PC-9 (cell line): ENCODE data around the gene ITSN1. TPM values are rescaled to one million over a fixed set of nuclear protein-coding genes. Genes with fewer than 3 reads are reported as not detected.

ENCODE experiments used
- BruUV-seq: library from RNA; stranded (reverse); fragments of 400-500 nt; replicated peaks from 2 replicates; lab custom pipeline; 2021; lab: Mats Ljungman, UMichigan
- CTCF ChIA-PET: fragments of 300-600 bp; sonication (Branson Sonifier 250); formaldehyde crosslinking; loops from one replicate; lab custom pipeline; 2022; ENCODE audit warnings: antibody characterized with exemption; lab: Charles Lee
- POLR2A ChIA-PET: fragments of 300-600 bp; sonication (Branson Sonifier 250); formaldehyde crosslinking; loops from one replicate; lab custom pipeline; 2022; ENCODE audit warnings: antibody characterized with exemption; ENCODE audit not compliant: unreplicated experiment; lab: Charles Lee
- DNase-seq, 2 experiments: peaks; one replicate each; pipeline versions ENCODE4 v3.0.0 to v3.0.0-alpha.2; 2015 to 2022; ENCODE audit warnings: mixed read lengths in 1 of 2
- H2AFZ ChIP-seq: fragments of 200-600 bp; sonication (generic); 2 replicates; pipeline ENCODE4 v1.8.1; 2017; ENCODE audit warnings: antibody characterized with exemption
- H3F3A ChIP-seq: fragments of 200-600 bp; sonication (generic); 2 replicates; pipeline ENCODE4 v1.8.1; 2017; ENCODE audit warnings: antibody characterized with exemption, mild to moderate bottlenecking, low read depth; ENCODE audit not compliant: insufficient read depth
- H3K27ac ChIP-seq: fragments of 200-600 bp; sonication (generic); 2 replicates; pipeline ENCODE4 v1.6.1; 2016; ENCODE audit warnings: mixed run types
- H3K27me3 ChIP-seq: fragments of 200-600 bp; sonication (generic); 2 replicates; pipeline ENCODE4 v1.6.1; 2016; ENCODE audit warnings: low read depth, mixed run types; ENCODE audit not compliant: insufficient read depth
- H3K36me3 ChIP-seq: fragments of 200-600 bp; sonication (generic); 2 replicates; pipeline ENCODE4 v1.6.1; 2016; ENCODE audit warnings: low read depth, mixed run types
- H3K4me1 ChIP-seq: fragments of 200-600 bp; sonication (generic); replicated peaks from 2 replicates; pipeline ENCODE4 v1.6.1; 2016; ENCODE audit warnings: mixed run types; ENCODE audit not compliant: insufficient read depth
- H3K4me2 ChIP-seq: fragments of 200-600 bp; sonication (generic); 2 replicates; pipeline ENCODE4 v1.6.1; 2017; ENCODE audit warnings: mixed run types
- H3K4me3 ChIP-seq: fragments of 200-600 bp; sonication (generic); 2 replicates; pipeline ENCODE4 v1.6.1; 2016; ENCODE audit warnings: mixed run types
- H3K79me2 ChIP-seq: fragments of 200-600 bp; sonication (generic); 2 replicates; pipeline ENCODE4 v1.6.1; 2017; ENCODE audit warnings: low read depth, mixed run types
- H3K9me2 ChIP-seq: fragments of 200-600 bp; sonication (generic); 2 replicates; pipeline ENCODE4 v1.8.1; 2017; ENCODE audit warnings: mild to moderate bottlenecking; ENCODE audit not compliant: insufficient read depth
- H3K9me3 ChIP-seq: fragments of 200-600 bp; sonication (generic); 2 replicates; pipeline ENCODE4 v1.8.1; 2016; ENCODE audit warnings: low read depth; ENCODE audit not compliant: insufficient read depth
- H4K20me1 ChIP-seq: fragments of 200-600 bp; sonication (generic); 2 replicates; pipeline ENCODE4 v1.8.1; 2017; ENCODE audit not compliant: insufficient read depth
- CTCF ChIP-seq: fragments of 200-600 bp; sonication (generic); conservative IDR thresholded peaks from 2 replicates; pipeline ENCODE4 v1.6.1; 2017; ENCODE audit warnings: mixed run types, antibody characterized with exemption, mild to moderate bottlenecking, moderate library complexity
- EZH2 ChIP-seq: fragments of 200-600 bp; sonication (generic); IDR thresholded peaks from 2 replicates; pipeline ENCODE4 v1.8.0; 2017; ENCODE audit warnings: antibody characterized with exemption, low read depth
- intact Hi-C: fragments of 100-400 bp; cut with micrococcal nuclease; formaldehyde crosslinking; loops from one replicate; pipeline ENCODE4 v1.10.0; 2022; ENCODE audit not compliant: unreplicated experiment
- total RNA-seq: library from RNA; stranded (reverse); gene quantifications from 2 replicates; pipeline ENCODE4 v1.2.3, GENCODE V29; 2021

Gene ITSN1
- total RNA-seq, 1 experiment from 2014 or later: 46.3 TPM

GRCh38 chr21:33874161-33874560, 231.9 kb downstream of the ITSN1 start:
- no peak overlapping the region for H3K4me3 ChIP-seq
- H3K4me2 ChIP-seq: no peak overlapping the region
- H3K9me2 ChIP-seq: no peaks in the 10 kb centered on the region
- no peaks in the 10 kb centered on the region for H4K20me1 ChIP-seq
- no peak for DNase-seq
- H3F3A ChIP-seq: no peaks in the 10 kb centered on the region
- no peaks in the 10 kb centered on the region for H3K79me2 ChIP-seq
- no peak overlapping the region for H2AFZ ChIP-seq
- no peaks in the 10 kb centered on the region for H3K4me1 ChIP-seq
- TF ChIP-seq EZH2 (no peak), CTCF (no peak)
- POLR2A ChIA-PET: interaction anchor here (0.6 kb wide), 1 partner anchor 812 kb away, joined by 3 read pairs; no protein-coding TSS in a partner anchor
- H3K36me3 ChIP-seq: no peaks in the 10 kb centered on the region
- CTCF ChIA-PET: no interaction called here
- H3K27me3 ChIP-seq: no peaks in the 10 kb centered on the region
- no peaks in the 10 kb centered on the region for H3K9me3 ChIP-seq
- intact Hi-C loops: no loop called here
- BruUV-seq: no TSS peak
- no peak overlapping the region for H3K27ac ChIP-seq

DNA sequence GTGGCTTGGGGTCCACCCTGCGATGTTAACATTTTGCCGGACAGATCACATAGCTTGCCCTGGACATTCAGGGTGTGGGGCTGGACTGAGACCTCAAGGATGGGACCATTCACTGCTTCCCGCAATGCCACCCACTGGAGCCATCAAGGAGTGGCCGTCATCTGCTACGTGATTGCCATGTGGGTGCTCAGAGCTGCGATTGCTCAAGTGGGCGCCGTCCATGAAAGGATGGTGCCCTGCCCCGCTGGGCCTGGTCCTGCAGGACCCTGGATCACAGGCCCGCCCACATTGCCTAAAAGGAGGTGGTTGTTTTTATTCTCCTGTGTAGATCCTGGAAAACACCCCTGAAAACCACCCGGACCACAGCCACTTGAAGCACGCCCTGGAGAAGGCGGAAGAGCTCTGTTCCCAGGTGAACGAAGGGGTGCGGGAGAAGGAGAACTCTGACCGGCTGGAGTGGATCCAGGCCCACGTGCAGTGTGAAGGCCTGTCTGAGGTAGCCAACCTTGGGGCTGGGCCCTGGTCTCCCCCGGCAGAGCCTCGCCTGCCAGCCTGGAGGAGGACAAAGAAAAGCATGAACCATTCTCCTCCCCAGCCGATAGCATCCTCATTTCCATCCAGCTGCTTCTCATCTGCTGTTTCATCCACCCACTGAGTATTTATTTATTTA, 232.9 kb downstream of the ITSN1 start:
- H3K27ac ChIP-seq: no peak overlapping the region
- H3K4me1 ChIP-seq: no peaks in the 10 kb centered on the region
- no peaks in the 10 kb centered on the region for H3K9me2 ChIP-seq
- no peaks in the 10 kb centered on the region for H3F3A ChIP-seq
- no peaks in the 10 kb centered on the region for H3K36me3 ChIP-seq
- no peaks in the 10 kb centered on the region for H3K27me3 ChIP-seq
- no peak overlapping the region for H3K4me2 ChIP-seq
- no peak overlapping the region for H2AFZ ChIP-seq
- ChIA-PET CTCF (no interaction called here), POLR2A (no interaction called here)
- no peaks in the 10 kb centered on the region for H4K20me1 ChIP-seq
- no TSS peak for BruUV-seq
- H3K79me2 ChIP-seq: no peaks in the 10 kb centered on the region
- TF ChIP-seq CTCF (no peak), EZH2 (no peak)
- no peaks in the 10 kb centered on the region for H3K9me3 ChIP-seq
- no peak for DNase-seq
- no peak overlapping the region for H3K4me3 ChIP-seq
- intact Hi-C loops: no loop called here

- H3K4me3 ChIP-seq: no peak overlapping the region
- H3K9me2 ChIP-seq: no peaks in the 10 kb centered on the region
- no peak for TF ChIP-seq CTCF
- TF ChIP-seq EZH2: no peak
- no peaks in the 10 kb centered on the region for H4K20me1 ChIP-seq
- no peaks in the 10 kb centered on the region for H3K79me2 ChIP-seq
- H3K4me2 ChIP-seq: no peak overlapping the region
- POLR2A ChIA-PET: no interaction called here
- H3K27me3 ChIP-seq: no peaks in the 10 kb centered on the region
- no peaks in the 10 kb centered on the region for H3F3A ChIP-seq
- H3K27ac ChIP-seq: no peak overlapping the region
- intact Hi-C loops: no loop called here
- no peaks in the 10 kb centered on the region for H3K9me3 ChIP-seq
- H3K36me3 ChIP-seq: no peaks in the 10 kb centered on the region
- BruUV-seq: no TSS peak
- CTCF ChIA-PET: no interaction called here
- H2AFZ ChIP-seq: no peak overlapping the region
- no peak for DNase-seq
- no peaks in the 10 kb centered on the region for H3K4me1 ChIP-seq
Measured at GRCh38 chr21:33878824-33879223, 236.5 kb downstream of the ITSN1 start.
